ENCODE results near the gene ONECUT3. TPM values are rescaled to one million over a fixed set of nuclear protein-coding genes. Genes with fewer than 3 reads are reported as not detected.

ONECUT3 gene
- polyA plus RNA-seq, 1 of the 3 experiments (the other 2 are of a cell fraction): not detected

- TF ChIP-seq EZH2phosphoT487 (IDR thresholded peaks at IDR 0.05; ENCODE audit: borderline replicate concordance, low read depth): no peak
- Histone ChIP-seq H2AFZ (ENCODE audit: low read depth) (no peak overlapping the region), H3K79me2 (ENCODE audit: insufficient read depth) (no peaks in the 10 kb centered on the region), H3K4me2 (no peak overlapping the region), H3K9me2 (no peaks in the 10 kb centered on the region), H3K4me3 (ENCODE audit: low read depth in 2 of 2, low read length in 1 of 2) (no peak overlapping the region), H3F3A (replicated peaks; ENCODE audit: insufficient read depth) (no peaks in the 10 kb centered on the region), H4K20me1 (ENCODE audit: insufficient read depth) (0 out of 2 replicates have a peak, but pooled peaks cover 4% of the 10 kb centered on the region), H3K27ac (ENCODE audit: low read depth in 2 of 2, low read length in 1 of 2) (no peak overlapping the region; a peak in 1 of 4 replicates), H3K9ac (no peak overlapping the region), H3K4me1 (ENCODE audit: control insufficient read depth in 1 of 2, insufficient read depth in 2 of 2, low read depth in 1 of 2, low read length in 1 of 2) (no peaks in the 10 kb centered on the region), H3K36me3 (replicated peaks in 1 of 2; ENCODE audit: control insufficient read depth in 1 of 2, insufficient read depth in 2 of 2, low read length in 1 of 2) (peaks cover 3 to 62% of the 10 kb centered on the region in 2 experiments), H3K27me3 (ENCODE audit: insufficient read depth) (no peaks in the 10 kb centered on the region), H3K9me3 (no peaks in the 10 kb centered on the region)
- DNase-seq: no peak
- POLR2A ChIA-PET: no interaction called here
- CTCF ChIA-PET: interaction anchor here (0.7 to 2.4 kb wide), 9 partner anchors 8 to 146 kb away, joined by 3 to 11 read pairs (median 4); no protein-coding TSS in a partner anchor
- WGBS (ENCODE audit: low lambda C conversion rate): 100% methylated on average over 1 of the region's 33 CpGs
Observed at GRCh38 chr19:1818549-1819195, 65.4 kb downstream of the ONECUT3 start.

- Histone ChIP-seq H3K4me3 (ENCODE audit: low read depth in 2 of 2, low read length in 1 of 2) (no peak overlapping the region), H3K9me2 (no peaks in the 10 kb centered on the region), H3F3A (replicated peaks; ENCODE audit: insufficient read depth) (no peaks in the 10 kb centered on the region), H3K9me3 (no peaks in the 10 kb centered on the region), H3K27me3 (ENCODE audit: insufficient read depth) (no peaks in the 10 kb centered on the region), H3K4me2 (no peak overlapping the region), H4K20me1 (ENCODE audit: insufficient read depth) (0 out of 2 replicates have a peak, but pooled peaks cover 4% of the 10 kb centered on the region), H3K36me3 (replicated peaks in 1 of 2; ENCODE audit: control insufficient read depth in 1 of 2, insufficient read depth in 2 of 2, low read length in 1 of 2) (peaks cover 9 to 70% of the 10 kb centered on the region in 2 experiments), H3K79me2 (ENCODE audit: insufficient read depth) (peaks cover 6% of the 10 kb centered on the region; the same call in 1 of the 2 replicates), H2AFZ (ENCODE audit: low read depth) (no peak overlapping the region), H3K9ac (no peak overlapping the region), H3K27ac (ENCODE audit: low read depth in 2 of 2, low read length in 1 of 2) (no peak overlapping the region), H3K4me1 (ENCODE audit: control insufficient read depth in 1 of 2, insufficient read depth in 2 of 2, low read depth in 1 of 2, low read length in 1 of 2) (no peaks in the 10 kb centered on the region)
- TF ChIP-seq TEAD4 (IDR thresholded peaks at IDR 0.05; ENCODE audit: borderline replicate concordance, insufficient read depth): no peak
- no peak for TF ChIP-seq MXI1 (IDR thresholded peaks at IDR 0.05; ENCODE audit: low read depth, low read length)
- TF ChIP-seq RXRA (IDR thresholded peaks at IDR 0.05; ENCODE audit: borderline replicate concordance, low read depth): no peak
- TF ChIP-seq USF1 (IDR thresholded peaks at IDR 0.05; ENCODE audit: borderline replicate concordance, low read depth): no peak
- TF ChIP-seq FOXJ3 (CRISPR knock-in tag; IDR thresholded peaks at IDR 0.05): no peak
- ChIA-PET CTCF (interaction anchor here (0.8 to 2.4 kb wide), 9 partner anchors 10 to 147 kb away, joined by 3 to 11 read pairs (median 4); no protein-coding TSS in a partner anchor), POLR2A (interaction anchor here (1.7 kb wide), 1 partner anchor 9 kb away, joined by 4 read pairs; no protein-coding TSS in a partner anchor)
- WGBS (ENCODE audit: low lambda C conversion rate): 95% methylated on average over 18 of the region's 43 CpGs
- no peak for DNase-seq
Observed at GRCh38 chr19:1819341-1820255, 66.3 kb downstream of the ONECUT3 start.

GRCh38 chr19:1822210-1822609 lies 68.9 kb downstream of the ONECUT3 start:
- ChIA-PET CTCF (interaction anchor here (1.3 to 2.0 kb wide), 4 partner anchors 12 to 150 kb away, joined by 3 to 7 read pairs (median 5); no protein-coding TSS in a partner anchor), POLR2A (no interaction called here)
- Histone ChIP-seq H3F3A (replicated peaks; ENCODE audit: insufficient read depth) (peaks cover 6% of the 10 kb centered on the region), H3K4me2 (no peak overlapping the region), H3K4me1 (ENCODE audit: control insufficient read depth in 1 of 2, insufficient read depth in 2 of 2, low read depth in 1 of 2, low read length in 1 of 2) (peaks cover 0 to 7% of the 10 kb centered on the region in 2 experiments; a peak in 1 of 4 replicates), H3K4me3 (ENCODE audit: low read depth in 2 of 2, low read length in 1 of 2) (no peak overlapping the region), H3K79me2 (ENCODE audit: insufficient read depth) (peaks cover 22% of the 10 kb centered on the region; the same call in 1 of the 2 replicates), H3K27ac (ENCODE audit: low read depth in 2 of 2, low read length in 1 of 2) (no peak overlapping the region), H3K36me3 (replicated peaks in 1 of 2; ENCODE audit: control insufficient read depth in 1 of 2, insufficient read depth in 2 of 2, low read length in 1 of 2) (peaks cover 15 to 52% of the 10 kb centered on the region in 2 experiments), H2AFZ (ENCODE audit: low read depth) (no peak overlapping the region), H3K9ac (no peak overlapping the region), H4K20me1 (ENCODE audit: insufficient read depth) (peaks cover 14% of the 10 kb centered on the region; the same call in 1 of the 2 replicates), H3K9me3 (no peaks in the 10 kb centered on the region), H3K9me2 (no peaks in the 10 kb centered on the region), H3K27me3 (ENCODE audit: insufficient read depth) (no peaks in the 10 kb centered on the region)
- 97% methylated on average over 13 of the region's 19 CpGs for WGBS (ENCODE audit: low lambda C conversion rate)
- no peak for DNase-seq
- TF ChIP-seq POLR2AphosphoS5 (IDR thresholded peaks at IDR 0.05; ENCODE audit: low read depth, low read length) (no peak), USF2 (IDR thresholded peaks at IDR 0.05; ENCODE audit: borderline replicate concordance, low read depth, low read length) (no peak)
